Ammon's horn (tissue), 1 donor: ENCODE results near the gene LAMA1.
A peak's percentile ranks its signal among the peaks of the same experiment; 100 is the strongest.
"Not testable (repeated sequence)": the region's sequence is repeated elsewhere in the genome, so short reads cannot be mapped to it uniquely, and the experiment has no call there.

ENCODE experiments used
- DNase-seq: peaks from one replicate; pipeline ENCODE4 v3.0.0-alpha.2; 2016; ENCODE audit warnings: low spot score

LAMA1 gene, protein sequence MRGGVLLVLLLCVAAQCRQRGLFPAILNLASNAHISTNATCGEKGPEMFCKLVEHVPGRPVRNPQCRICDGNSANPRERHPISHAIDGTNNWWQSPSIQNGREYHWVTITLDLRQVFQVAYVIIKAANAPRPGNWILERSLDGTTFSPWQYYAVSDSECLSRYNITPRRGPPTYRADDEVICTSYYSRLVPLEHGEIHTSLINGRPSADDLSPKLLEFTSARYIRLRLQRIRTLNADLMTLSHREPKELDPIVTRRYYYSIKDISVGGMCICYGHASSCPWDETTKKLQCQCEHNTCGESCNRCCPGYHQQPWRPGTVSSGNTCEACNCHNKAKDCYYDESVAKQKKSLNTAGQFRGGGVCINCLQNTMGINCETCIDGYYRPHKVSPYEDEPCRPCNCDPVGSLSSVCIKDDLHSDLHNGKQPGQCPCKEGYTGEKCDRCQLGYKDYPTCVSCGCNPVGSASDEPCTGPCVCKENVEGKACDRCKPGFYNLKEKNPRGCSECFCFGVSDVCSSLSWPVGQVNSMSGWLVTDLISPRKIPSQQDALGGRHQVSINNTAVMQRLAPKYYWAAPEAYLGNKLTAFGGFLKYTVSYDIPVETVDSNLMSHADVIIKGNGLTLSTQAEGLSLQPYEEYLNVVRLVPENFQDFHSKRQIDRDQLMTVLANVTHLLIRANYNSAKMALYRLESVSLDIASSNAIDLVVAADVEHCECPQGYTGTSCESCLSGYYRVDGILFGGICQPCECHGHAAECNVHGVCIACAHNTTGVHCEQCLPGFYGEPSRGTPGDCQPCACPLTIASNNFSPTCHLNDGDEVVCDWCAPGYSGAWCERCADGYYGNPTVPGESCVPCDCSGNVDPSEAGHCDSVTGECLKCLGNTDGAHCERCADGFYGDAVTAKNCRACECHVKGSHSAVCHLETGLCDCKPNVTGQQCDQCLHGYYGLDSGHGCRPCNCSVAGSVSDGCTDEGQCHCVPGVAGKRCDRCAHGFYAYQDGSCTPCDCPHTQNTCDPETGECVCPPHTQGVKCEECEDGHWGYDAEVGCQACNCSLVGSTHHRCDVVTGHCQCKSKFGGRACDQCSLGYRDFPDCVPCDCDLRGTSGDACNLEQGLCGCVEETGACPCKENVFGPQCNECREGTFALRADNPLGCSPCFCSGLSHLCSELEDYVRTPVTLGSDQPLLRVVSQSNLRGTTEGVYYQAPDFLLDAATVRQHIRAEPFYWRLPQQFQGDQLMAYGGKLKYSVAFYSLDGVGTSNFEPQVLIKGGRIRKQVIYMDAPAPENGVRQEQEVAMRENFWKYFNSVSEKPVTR (N-terminal part only)

DNA sequence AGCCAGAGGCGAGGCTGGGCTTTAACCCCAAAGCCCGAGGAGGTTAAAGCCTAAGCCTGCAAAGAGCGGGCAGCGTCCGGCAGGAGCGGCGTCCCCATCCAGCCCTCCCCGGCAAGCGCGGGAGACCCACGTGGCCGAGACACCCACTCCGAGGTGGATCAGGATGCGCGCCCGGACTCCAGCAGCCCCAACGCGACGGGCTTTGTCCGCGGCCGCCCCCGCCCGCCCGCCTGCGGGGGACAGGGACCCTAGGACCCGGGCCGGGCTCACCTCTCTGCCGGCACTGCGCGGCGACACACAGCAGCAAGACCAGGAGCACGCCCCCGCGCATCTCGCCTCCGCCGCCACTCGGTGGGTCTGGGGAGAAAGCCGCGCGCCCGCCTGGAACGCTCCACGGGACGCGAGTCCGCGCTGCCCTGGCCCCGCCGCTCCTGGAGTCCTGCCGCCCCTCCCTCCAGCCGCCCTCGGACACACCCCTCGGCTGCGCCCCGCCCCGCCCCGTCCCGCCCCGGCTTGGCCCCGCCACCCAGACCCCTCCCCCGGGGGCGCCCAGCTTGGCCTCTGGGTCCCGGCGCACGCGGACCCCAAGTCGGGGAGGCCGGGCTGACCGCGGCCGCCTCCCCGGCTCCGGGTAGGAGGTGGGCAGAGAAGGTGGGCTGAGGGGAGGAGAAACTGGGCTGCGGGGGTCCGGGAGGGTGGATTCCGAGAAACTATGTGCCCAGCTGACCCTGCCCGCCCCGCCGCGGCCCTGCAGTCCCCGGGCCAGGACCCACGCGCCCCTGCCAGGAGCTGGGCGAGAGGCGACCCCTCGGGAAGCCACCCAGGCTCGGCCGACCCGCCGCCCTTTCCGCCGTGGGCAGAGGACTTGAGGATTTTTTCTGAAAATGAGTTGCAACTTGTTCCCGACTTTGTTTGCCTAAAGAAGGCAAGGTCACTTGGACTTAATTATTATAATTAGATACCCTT, at the start of gene LAMA1:
TSS of gene LAMA1 (minus strand) at position 408 of the 966 bp plus-strand sequence. CDS start at position 331, 77 bp downstream.
- DNase-seq: peak; percentile 43

DNA sequence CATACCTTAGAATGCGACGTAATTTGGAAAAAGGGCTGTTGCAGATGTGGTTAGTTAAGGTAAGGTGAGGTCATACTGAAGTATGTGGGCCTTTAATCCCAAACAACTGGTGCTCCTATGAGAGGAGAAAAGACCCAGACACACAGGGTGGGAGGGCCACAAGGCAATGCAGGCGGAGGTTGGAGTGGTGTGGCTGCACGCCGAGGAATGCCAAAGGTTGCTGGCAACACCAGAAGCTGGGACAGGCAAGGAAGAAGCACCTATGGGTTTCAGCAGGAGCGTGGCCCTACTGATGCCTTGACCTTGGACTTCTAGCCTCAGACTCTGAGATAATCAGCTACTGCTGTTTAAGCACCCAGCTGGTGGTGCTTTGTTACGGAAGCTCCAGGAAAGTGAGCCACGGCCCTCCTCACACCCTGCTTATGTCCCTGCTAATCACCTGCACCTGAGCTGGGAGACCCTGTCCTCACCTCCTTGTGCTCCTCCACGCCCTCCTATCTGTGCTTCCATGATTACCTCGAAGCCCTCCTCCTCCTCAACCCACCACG, 48.3 kb upstream of the LAMA1 start:
- DNase-seq: no peak

DNA sequence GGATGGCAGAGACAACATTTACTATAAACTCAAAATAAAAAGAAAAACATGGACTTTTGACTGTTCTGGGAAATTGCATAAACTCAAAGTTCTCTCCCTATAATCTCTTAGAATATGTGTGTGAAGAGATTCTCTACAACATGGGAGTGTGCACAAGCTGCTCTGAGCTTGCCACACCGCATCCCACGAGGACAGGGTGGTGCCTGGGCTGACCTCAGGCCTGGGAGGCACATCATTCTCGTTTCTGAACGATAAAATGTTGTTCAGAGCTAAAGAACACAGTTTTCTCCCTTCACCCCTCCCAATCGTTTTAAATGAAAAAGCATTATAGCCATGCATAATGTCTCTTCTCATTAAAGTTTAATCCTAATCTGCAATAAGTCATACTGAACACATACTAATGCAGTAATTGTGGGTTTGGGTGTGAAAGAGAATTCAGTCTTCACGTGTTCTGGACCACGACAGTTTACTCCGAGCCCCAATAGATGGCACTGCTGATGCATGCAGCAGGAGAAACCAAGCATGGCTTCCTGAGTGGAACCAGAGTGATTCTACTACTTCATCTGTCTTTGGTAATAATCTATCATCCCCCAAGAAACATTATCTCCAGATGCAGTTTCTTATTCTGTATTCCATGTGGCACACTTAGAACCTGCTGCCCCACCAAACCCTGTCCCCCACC, 46.9 kb upstream of the LAMA1 start:
- DNase-seq: peak; percentile 72

DNA sequence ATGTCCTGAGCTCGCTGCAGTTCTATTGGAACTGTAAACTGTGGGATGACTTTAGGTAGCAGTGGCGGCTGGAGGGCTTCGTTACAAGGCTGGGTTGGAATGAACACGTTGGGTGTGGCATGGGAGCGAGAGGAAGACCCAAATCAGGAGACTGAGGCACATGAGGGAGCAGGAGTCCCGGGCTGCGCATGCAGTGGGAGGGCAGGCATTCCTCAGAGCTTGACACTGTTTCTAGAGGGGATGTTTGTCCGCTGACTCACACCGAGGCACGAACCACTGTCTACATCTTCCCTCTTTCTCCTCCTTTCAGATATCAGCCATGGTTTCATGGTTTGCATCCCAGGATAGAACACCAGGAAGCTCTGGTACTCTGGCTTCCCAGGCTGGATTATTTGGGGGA, 40.6 kb upstream of the LAMA1 start:
- DNase-seq: no peak

DNA sequence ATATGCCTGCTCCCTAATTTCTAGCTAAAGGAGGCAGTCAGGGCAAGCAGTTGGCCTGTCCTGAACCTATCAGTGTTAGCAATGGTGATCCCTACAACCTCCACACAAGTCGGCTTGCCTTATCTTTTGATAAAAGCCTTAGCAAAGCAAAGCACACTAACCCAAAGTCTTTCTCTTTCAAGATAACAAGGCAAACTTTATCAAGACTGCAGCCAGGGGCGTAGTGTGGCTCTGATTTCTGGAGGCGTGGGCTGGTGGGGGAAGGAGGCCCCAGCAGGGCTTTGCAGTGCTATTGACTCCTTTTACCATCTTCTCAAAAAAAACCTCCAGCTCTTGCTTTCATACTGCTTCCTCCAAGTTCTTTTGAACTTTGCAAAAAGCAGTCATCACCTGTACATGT, 40.2 kb upstream of the LAMA1 start:
- DNase-seq: no peak

DNA sequence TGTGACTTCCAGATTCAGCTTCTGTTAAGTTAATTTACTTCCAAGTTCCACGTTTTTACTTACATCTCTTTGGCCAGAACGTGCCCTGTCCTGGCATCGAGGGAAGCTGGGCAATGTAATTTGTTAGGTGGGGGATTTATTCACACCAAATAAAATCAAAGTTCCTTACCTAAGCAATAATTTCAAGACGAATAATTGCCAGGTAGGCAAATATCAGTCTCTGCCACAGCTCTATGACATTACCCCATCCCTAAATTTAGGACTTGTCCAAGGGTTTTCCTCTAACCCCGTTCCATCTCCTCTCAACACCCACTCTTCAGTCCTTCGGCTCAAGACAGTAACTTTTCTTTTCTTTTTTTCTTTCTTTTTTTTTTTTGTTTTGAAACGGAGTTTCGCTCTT, 38.3 kb upstream of the LAMA1 start:
- DNase-seq: no peak

DNA sequence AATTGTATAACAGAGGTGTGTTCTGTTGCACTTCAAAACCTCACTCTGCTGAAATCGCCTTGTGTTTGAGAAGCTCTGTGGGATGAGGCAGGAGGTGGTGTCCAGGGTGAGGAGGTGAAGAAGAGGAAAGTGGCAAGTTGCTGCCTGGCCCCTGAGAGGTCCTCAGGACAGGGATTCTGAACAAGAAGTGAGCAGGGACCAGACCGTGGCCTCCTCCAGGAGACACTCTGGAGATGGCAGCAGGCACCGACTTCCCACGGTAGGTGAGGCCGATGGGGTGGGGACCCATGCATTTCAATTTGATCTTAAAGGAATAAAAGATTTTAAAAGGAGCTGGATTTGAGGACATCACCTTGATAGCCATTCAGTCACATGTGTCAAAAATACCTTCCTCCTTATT, 37.5 kb upstream of the LAMA1 start:
- DNase-seq: no peak

DNA sequence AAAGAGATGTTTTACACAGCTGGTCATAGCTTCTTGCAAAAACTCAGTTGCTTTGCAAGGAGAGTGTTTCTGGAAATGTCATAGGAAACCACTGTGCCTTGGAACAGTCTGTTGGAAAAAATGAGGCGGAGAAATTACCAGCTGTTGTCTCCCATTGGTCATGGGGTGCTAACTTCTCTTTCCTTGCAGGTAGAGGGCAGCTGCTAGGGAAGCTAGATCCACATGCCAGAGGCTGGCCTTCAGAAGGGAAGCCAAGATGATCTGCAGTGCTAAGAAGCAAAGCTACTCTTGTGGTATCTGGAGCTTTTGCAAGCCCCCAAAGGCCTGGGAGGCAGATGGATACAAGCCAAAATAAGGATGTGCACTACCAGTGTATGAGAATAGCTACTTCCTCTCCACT, 34.8 kb upstream of the LAMA1 start:
- no peak for DNase-seq

DNA sequence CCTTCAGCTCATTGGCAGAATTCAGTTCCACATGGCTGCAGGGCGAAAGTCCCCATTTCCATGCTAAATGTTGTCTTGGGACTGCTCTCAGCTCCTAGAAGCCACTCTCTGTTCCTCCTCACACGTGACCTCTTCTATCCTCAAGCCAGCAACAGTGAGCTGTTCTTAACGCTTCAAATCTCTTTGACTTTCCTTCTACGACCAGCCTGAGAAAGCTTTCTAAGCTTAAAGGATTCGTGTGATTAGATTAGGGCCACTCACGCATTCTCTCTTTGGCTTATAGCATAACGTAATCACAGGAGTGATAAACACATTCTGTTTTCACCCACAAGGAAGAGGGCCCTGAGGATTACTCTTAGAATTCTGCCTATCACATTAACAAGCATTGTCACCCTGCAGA, 29.8 kb upstream of the LAMA1 start:
- no peak for DNase-seq

DNA sequence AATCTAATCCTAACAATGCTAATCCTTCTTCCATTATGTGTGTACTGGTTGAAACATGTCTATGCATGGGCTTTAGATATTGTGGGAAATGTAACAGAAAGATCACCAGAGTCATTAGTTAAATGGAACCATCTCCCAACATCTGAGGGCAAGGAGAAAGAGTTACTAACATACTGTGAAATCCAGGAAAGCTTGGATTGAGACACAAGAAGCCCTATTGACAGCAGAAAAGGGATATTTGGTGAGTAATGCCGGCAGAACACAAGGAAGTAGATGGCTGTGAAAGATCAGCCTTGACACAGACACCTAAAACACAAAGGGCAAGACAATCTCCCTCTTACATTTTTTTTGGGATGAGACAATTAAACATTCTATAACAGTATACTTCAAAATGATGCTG, 28.5 kb upstream of the LAMA1 start:
- DNase-seq: no peak

DNA sequence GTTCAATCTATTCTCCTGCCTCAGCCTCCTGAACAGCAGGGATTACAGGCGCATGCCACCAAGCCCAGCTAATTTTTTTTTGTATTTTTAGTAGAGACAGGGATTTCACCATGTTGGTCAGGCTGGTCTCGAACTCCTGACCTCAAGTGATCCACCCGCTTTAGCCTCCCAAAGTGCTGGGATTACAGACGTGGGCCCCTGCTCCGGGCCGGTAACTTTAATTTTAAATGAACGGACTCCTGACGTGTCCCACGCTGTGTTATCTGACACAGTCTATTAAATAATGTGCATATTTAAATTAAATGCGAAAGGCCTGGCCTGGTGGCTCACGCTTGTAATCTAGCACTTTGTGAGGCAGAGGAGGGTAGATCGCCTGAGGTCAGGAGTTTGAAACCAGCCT, 27.3 kb upstream of the LAMA1 start:
- DNase-seq: not testable (repeated sequence)

DNA sequence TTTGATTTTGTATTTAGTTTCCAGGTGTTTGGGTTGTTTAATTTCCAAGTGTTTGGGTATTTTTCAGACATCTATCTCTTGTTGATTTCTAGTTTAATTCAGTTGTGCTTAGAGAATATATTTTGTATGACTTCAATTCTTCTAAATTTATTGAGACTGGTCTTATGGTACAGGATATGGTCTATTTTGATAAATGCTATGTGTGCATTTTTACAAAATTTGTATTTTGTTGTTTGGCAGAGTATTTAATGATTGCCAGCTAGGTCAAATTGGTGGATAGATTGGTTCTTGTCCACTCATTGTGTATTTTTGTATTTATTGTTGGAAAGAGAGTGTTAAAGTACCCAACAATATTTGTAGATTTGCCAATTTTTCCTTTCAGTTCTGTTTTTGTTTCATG, 23.7 kb upstream of the LAMA1 start:
- DNase-seq: no peak

DNA sequence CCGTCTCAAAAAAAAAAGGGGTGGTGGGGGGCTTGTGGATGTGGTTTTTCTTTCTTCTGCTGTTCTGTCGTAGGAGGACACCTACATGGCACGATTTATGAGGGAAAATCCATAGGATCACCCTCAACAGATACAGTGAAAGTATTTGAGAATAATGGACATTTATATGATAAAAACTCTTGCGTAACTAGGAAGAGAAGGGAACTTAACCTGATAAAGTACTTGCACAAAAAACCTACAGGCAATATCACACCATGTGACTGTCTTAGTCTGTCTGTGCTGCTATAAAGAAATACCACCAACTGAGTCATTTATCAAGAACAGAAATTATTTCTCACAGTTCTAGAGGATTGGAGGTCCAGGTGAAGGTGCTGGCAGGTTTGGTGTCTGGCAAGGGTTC, 21.8 kb upstream of the LAMA1 start:
- no peak for DNase-seq

DNA sequence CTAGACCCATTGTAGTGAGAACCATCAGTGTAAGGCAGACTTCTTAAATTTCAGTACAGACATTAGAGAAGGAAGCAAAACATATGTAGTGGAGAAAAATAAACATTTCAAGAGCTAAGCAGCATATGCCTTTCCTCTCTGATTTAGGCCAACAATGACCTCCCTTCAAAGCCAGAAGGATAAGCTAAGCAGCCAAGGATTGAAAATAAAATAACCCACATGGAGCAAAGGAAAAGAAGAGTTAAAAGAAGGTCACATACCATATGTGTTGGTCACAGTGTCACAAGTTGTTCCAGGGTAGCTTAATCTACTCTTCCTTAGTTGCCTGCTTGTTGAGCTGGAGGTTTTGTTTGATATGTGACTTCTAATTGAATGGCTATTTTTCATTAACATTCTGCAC, 15.6 kb upstream of the LAMA1 start:
- no peak for DNase-seq

DNA sequence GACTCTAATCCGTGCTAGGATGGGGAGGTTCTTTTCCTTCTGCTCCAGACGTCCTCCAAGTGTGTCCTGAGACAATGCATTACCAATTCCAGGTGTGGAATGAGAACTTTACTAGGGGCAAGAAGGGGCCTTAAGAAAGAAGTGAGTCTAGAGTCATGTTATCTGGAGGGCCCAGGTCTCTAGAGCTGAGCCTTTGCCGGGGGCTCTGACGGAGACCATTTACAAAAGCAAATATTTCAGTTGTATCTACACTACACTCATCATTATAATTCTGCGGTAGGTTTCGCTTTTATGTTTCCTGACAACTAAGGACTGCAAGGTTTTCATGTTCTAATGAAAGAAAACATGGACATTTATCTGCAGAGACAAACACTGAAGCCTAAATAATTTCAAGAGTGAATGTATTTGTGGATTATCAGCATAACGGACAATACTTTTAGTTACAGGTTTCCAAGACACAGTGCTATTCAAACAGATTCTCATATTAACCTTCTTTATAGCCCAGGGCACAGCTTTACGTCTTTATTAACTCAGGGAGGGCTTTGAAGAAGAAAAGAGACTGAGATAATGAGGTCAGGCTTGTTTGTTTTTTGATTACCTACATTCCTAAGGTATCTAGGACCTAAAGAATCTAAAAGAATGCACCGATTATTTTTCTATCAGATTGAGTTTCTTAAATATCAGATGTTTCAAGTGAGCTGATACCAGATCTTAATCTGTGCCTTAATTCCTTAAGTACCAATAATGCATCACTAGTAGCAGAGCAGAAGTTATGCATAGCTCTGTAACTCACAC, 15.0 kb upstream of the LAMA1 start:
- no peak for DNase-seq

DNA sequence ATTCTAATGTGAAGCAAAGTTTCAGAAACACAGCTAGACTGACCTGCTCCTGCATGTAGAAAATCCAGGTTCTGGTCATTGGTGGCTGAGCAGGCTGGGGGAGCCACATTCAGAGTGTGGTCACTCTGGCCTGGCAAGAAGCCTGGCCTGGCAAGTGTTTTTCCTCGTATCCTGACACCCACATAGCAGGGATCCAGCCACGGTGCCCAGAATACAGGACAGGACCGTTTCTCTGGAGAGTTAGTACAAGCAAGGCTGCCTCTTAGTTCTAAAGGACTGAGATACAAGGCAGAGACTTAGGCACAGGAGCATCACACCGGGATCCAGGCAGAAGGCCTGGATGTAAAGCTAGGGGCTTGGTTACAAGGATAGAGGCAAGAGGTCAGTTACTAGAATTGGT, 4.8 kb upstream of the LAMA1 start:
- DNase-seq: no peak

DNA sequence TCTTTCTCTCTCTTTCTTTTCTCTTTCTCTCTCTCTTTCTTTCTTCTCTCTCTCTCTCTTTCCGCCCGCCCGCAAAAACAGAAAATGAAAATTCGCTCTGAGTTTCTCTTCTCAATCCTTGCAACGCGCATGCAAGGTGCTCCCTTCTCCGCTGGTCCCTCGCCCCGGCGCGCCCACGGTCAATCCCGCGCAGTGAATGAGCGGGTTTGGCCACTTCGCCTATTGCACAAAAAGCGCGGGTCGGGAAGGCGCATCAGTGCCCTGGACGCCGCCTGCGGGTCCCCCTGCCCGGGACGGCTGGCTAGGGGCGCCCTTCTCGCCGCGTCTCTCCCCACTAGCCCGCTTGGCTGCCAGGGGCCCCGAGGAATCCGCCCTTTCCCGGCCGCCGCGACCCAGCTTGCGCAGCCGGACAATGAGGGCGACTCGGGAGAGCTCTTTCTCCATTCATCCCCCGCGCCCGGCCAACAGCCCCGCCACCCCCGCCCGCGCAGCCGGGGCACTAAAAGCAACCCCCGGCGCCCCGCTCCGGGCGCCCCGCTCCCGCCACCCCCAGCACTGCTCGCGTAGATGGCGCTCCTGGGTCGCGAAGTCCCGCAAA, 706 bp downstream of the LAMA1 start:
- DNase-seq: no peak

DNA sequence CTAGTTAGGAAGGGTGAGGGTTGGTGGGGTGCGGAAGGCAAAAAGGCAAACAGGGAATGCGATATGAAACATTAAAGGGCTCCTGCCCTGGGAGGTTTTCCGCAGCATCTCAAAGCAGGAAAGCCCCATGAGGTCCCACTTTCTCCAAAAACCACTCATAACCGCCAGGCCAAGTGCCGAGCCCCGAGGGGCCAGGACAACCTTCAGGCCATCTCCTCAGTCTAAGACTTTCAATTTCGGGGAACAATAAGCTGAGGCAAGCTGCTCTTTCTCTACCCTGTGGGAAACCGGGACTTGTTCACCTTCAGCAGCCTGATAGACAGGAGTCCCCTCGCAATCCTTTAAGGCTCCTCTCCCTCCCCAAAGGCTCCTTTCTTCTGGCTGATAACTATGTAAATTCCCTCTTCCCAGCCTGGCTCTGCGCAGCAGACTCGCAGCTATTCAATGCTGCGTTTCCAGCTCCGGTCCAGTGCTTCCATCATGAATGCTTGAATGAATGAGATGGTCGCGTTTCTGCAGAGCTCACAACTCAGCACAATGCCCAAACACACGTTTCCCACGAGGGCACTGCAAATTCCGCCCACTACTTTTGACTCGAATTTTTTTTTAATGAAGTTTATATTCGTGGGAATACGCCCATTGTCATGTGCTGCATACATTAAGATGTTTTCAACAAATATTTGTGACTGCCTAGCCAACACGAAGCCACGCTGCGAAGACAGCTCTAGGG, 1.4 kb downstream of the LAMA1 start:
- no peak for DNase-seq
